HepG2 (cell line): Measurements from ENCODE around the gene TPH1. TPM values are rescaled to one million over a fixed set of nuclear protein-coding genes. Genes with fewer than 3 reads are reported as not detected.
A peak's percentile ranks its signal among the peaks of the same experiment; 100 is the strongest.

Source experiments
- ARID3A ChIP-seq: IDR thresholded peaks from 2 replicates; pipeline ENCODE4 v1.6.1; 2012; ENCODE audit warnings: low read depth, low read length, improper control_type of control experiment
- FOXA3 ChIP-seq: IDR thresholded peaks from 2 replicates; pipeline ENCODE4 v1.6.1; 2016; ENCODE audit warnings: missing genetic modification reagents, missing compliant biosample characterization
- HHEX ChIP-seq: IDR thresholded peaks from 2 replicates; pipeline ENCODE4 v1.6.1; 2016; ENCODE audit warnings: control low read depth
- HNF1A ChIP-seq, 2 experiments: sonication (generic) in 1 of 2; formaldehyde crosslinking in 1 of 2; IDR thresholded peaks; 2 replicates each; pipeline versions ENCODE4 v1.4.0 to v1.6.1; 2016 to 2020; ENCODE audit warnings: borderline replicate concordance in 1 of 2, low read depth in 1 of 2, mild to moderate bottlenecking in 1 of 2, missing genetic modification reagents in 1 of 2
- KLF6 ChIP-seq: IDR thresholded peaks from 2 replicates; pipeline ENCODE4 v1.8.0; 2016; ENCODE audit warnings: missing biosample characterization, missing genetic modification reagents
- MIER3 ChIP-seq: IDR thresholded peaks from 2 replicates; pipeline ENCODE4 v1.6.1; 2016; ENCODE audit warnings: missing compliant biosample characterization, borderline replicate concordance
- TCF7 ChIP-seq: sonication (generic); IDR thresholded peaks from 2 replicates; pipeline ENCODE4 v1.6.1; 2016; ENCODE audit warnings: antibody characterized with exemption, low read depth
- ZNF367 ChIP-seq: sonication (generic); formaldehyde crosslinking; IDR thresholded peaks from 2 replicates; pipeline ENCODE4 v1.4.0; 2020; ENCODE audit warnings: missing genetic modification reagents, borderline replicate concordance
- ZNF383 ChIP-seq: sonication (generic); formaldehyde crosslinking; IDR thresholded peaks from 2 replicates; pipeline ENCODE4 v1.4.0; 2020; ENCODE audit warnings: missing genetic modification reagents, mild to moderate bottlenecking, borderline replicate concordance
- ZNF550 ChIP-seq: sonication (generic); formaldehyde crosslinking; IDR thresholded peaks from 2 replicates; pipeline ENCODE4 v1.4.0; 2020; ENCODE audit warnings: mild to moderate bottlenecking, missing genetic modification reagents, borderline replicate concordance
- polyA plus RNA-seq, 8 experiments: library from polyadenylated mRNA; depleted of rRNA in 3 of 8; stranded (reverse) in 7 of 8; unstranded in 1 of 8; fragments of >200 nt; fragmentation: Illumina TruSeq in 4 of 8; extraction: Trizol in 4 of 8; gene quantifications; 2 replicates each; pipeline versions ENCODE4 v1.2.1 to v1.2.3, GENCODE V29; 2011 to 2016; ENCODE audit warnings: low read depth in 4 of 8, missing spikeins in 1 of 8, mixed read lengths in 1 of 8; ENCODE audit not compliant: insufficient read depth in 1 of 8
- total RNA-seq, 5 experiments: library from RNA; depleted of rRNA; stranded (reverse); fragments of >200 nt; fragmentation: Illumina TruSeq; extraction: Trizol; gene quantifications; 2 replicates each; pipeline ENCODE4 v1.2.3, GENCODE V29; 2016; ENCODE audit warnings: low read depth in 1 of 5
- TF ChIP-seq, protein P1 (sequence below): sonication (generic); formaldehyde crosslinking; IDR thresholded peaks from 2 replicates; pipeline ENCODE4 v1.8.0; 2022; ENCODE audit warnings: mild to moderate bottlenecking, missing genetic modification reagents; ENCODE audit not compliant: insufficient replicate concordance
- TF ChIP-seq, protein P2 (sequence below): sonication (generic); formaldehyde crosslinking; IDR thresholded peaks from 2 replicates; pipeline ENCODE4 v1.5.1; 2020; ENCODE audit warnings: missing genetic modification reagents, mild to moderate bottlenecking, borderline replicate concordance
- TF ChIP-seq, protein P3 (sequence below): sonication (generic); formaldehyde crosslinking; IDR thresholded peaks from 2 replicates; pipeline ENCODE4 v1.5.1; 2020; ENCODE audit warnings: mild to moderate bottlenecking, moderate library complexity, missing genetic modification reagents
- TF ChIP-seq, protein P4 (sequence below): sonication (generic); formaldehyde crosslinking; IDR thresholded peaks from 2 replicates; pipeline ENCODE4 v1.4.0; 2020; ENCODE audit warnings: missing genetic modification reagents
- TF ChIP-seq, protein P5 (sequence below): sonication (generic); formaldehyde crosslinking; IDR thresholded peaks from 2 replicates; pipeline ENCODE4 v1.4.0; 2020; ENCODE audit warnings: missing genetic modification reagents

TPH1 gene
- total and polyA plus RNA-seq, 2 of the 13 experiments (the other 11 are each of a cell fraction or from before 2014, with no cell fraction given), result 0.26 to 0.53 TPM

DNA sequence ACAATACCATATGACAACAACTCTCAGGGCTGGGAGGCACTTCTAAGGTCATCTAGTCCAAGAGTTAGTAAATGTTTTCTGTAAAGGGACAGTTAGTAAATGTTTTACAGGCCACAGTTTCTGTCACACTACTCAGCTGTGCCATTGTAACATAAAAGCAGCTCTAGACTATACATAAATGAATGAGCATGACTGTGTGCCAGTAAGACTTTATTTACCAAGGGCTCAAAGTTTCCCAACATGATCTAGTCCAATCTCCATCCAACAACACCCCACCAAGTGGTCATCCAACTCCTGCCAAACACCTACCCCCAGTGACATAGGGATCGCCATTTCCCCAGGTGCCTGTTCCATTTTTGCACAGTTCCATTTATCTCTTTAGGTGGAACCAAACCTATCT, 45.3 kb downstream of the TPH1 start (continued):
- TF ChIP-seq, protein P1, sequence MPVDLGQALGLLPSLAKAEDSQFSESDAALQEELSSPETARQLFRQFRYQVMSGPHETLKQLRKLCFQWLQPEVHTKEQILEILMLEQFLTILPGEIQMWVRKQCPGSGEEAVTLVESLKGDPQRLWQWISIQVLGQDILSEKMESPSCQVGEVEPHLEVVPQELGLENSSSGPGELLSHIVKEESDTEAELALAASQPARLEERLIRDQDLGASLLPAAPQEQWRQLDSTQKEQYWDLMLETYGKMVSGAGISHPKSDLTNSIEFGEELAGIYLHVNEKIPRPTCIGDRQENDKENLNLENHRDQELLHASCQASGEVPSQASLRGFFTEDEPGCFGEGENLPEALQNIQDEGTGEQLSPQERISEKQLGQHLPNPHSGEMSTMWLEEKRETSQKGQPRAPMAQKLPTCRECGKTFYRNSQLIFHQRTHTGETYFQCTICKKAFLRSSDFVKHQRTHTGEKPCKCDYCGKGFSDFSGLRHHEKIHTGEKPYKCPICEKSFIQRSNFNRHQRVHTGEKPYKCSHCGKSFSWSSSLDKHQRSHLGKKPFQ (CRISPR knock-in tag), result no peak
- TF ChIP-seq ARID3A (peak; percentile 93), ZNF383 (CRISPR knock-in tag) (no peak), HNF1A (IDR thresholded peaks at IDR 0.05; ENCODE audit: low read depth) (peak; percentile 93), HNF1A (CRISPR knock-in tag; IDR thresholded peaks at IDR 0.05; ENCODE audit: borderline replicate concordance) (peak; percentile 96), TCF7 (peak; percentile 68), FOXA3 (CRISPR knock-in tag) (peak; percentile 91), KLF6 (CRISPR knock-in tag) (0 out of 2 replicates have a peak, but pooled peaks have one; percentile 14), HHEX (CRISPR knock-in tag) (0 out of 2 replicates have a peak, but pooled peaks have one; percentile 27), ZNF367 (CRISPR knock-in tag) (no peak), MIER3 (CRISPR knock-in tag) (peak; percentile 58; the same call in 1 of the 2 replicates), ZNF550 (no peak)
- TF ChIP-seq, protein P2, sequence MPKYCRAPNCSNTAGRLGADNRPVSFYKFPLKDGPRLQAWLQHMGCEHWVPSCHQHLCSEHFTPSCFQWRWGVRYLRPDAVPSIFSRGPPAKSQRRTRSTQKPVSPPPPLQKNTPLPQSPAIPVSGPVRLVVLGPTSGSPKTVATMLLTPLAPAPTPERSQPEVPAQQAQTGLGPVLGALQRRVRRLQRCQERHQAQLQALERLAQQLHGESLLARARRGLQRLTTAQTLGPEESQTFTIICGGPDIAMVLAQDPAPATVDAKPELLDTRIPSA (CRISPR knock-in tag), result no peak
- TF ChIP-seq, protein P3, sequence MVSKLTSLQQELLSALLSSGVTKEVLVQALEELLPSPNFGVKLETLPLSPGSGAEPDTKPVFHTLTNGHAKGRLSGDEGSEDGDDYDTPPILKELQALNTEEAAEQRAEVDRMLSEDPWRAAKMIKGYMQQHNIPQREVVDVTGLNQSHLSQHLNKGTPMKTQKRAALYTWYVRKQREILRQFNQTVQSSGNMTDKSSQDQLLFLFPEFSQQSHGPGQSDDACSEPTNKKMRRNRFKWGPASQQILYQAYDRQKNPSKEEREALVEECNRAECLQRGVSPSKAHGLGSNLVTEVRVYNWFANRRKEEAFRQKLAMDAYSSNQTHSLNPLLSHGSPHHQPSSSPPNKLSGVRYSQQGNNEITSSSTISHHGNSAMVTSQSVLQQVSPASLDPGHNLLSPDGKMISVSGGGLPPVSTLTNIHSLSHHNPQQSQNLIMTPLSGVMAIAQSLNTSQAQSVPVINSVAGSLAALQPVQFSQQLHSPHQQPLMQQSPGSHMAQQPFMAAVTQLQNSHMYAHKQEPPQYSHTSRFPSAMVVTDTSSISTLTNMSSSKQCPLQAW (CRISPR knock-in tag), result peak; percentile 97
- TF ChIP-seq, protein P4, sequence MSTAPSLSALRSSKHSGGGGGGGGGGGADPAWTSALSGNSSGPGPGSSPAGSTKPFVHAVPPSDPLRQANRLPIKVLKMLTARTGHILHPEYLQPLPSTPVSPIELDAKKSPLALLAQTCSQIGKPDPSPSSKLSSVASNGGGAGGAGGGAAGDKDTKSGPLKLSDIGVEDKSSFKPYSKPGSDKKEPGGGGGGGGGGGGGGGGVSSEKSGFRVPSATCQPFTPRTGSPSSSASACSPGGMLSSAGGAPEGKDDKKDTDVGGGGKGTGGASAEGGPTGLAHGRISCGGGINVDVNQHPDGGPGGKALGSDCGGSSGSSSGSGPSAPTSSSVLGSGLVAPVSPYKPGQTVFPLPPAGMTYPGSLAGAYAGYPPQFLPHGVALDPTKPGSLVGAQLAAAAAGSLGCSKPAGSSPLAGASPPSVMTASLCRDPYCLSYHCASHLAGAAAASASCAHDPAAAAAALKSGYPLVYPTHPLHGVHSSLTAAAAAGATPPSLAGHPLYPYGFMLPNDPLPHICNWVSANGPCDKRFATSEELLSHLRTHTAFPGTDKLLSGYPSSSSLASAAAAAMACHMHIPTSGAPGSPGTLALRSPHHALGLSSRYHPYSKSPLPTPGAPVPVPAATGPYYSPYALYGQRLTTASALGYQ (CRISPR knock-in tag), result no peak
- TF ChIP-seq, protein P5, sequence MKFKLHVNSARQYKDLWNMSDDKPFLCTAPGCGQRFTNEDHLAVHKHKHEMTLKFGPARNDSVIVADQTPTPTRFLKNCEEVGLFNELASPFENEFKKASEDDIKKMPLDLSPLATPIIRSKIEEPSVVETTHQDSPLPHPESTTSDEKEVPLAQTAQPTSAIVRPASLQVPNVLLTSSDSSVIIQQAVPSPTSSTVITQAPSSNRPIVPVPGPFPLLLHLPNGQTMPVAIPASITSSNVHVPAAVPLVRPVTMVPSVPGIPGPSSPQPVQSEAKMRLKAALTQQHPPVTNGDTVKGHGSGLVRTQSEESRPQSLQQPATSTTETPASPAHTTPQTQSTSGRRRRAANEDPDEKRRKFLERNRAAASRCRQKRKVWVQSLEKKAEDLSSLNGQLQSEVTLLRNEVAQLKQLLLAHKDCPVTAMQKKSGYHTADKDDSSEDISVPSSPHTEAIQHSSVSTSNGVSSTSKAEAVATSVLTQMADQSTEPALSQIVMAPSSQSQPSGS (CRISPR knock-in tag), result peak; percentile 38
